ENCODE measurements around the gene IGF2. TPM values are rescaled to one million over a fixed set of nuclear protein-coding genes. Genes with fewer than 3 reads are reported as not detected.

The IGF2 gene
- total RNA-seq, 1 experiment from 2014 or later: 14.5 TPM

DNA sequence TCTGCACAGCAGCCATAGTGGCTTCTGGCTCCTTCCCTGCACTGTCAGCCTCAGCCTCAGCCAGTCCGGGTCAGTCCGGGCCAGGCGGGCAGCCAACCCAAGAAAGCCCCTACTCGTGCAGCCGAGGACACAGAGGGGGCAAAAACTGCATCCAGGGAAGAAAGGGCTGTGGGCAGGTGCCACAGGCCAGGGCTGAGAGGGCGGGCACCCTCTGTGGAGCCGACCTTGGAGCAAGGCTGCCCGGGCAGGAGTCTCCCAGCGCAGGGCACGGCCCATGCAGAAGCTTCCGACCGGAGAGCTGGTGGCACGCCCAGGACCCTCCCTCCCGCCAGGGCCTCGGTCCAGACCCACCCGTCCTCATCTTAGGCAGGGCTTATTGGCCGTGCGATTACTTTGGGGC, 42.9 kb upstream of the IGF2 start:
- Histone ChIP-seq H3K4me1 (ENCODE audit: control insufficient read depth, insufficient read depth, low read length) (peaks cover 3% of the 10 kb centered on the region; the same call in 1 of the 2 replicates), H3K36me3 (ENCODE audit: control insufficient read depth, insufficient read depth, low read length) (no peaks in the 10 kb centered on the region), H3K9me3 (ENCODE audit: control insufficient read depth, insufficient read depth, low read depth, low read length) (no peaks in the 10 kb centered on the region), H3K4me3 (ENCODE audit: low read depth in 2 of 2, low read length in 2 of 2) (no peak overlapping the region), H3K27me3 (ENCODE audit: control insufficient read depth, insufficient read depth, low read length) (no peaks in the 10 kb centered on the region), H3K27ac (ENCODE audit: low read length) (no peak overlapping the region)
- ATAC-seq (no peak), DNase-seq (ENCODE audit: low read depth, low spot score) (no peak)
- POLR2A ChIA-PET: no interaction called here
- CTCF ChIA-PET: no interaction called here
- intact Hi-C loops (cut with micrococcal nuclease; ENCODE audit: unreplicated experiment) (no loop called here), in situ Hi-C loops (cut with HindIII; ENCODE audit: low pct_unique_long_range_greater_than_20kb, low sequenced_read_pairs) (no loop called here)
- no TSS peak for BruUV-seq (replicated peaks)
- TF ChIP-seq, protein P1, sequence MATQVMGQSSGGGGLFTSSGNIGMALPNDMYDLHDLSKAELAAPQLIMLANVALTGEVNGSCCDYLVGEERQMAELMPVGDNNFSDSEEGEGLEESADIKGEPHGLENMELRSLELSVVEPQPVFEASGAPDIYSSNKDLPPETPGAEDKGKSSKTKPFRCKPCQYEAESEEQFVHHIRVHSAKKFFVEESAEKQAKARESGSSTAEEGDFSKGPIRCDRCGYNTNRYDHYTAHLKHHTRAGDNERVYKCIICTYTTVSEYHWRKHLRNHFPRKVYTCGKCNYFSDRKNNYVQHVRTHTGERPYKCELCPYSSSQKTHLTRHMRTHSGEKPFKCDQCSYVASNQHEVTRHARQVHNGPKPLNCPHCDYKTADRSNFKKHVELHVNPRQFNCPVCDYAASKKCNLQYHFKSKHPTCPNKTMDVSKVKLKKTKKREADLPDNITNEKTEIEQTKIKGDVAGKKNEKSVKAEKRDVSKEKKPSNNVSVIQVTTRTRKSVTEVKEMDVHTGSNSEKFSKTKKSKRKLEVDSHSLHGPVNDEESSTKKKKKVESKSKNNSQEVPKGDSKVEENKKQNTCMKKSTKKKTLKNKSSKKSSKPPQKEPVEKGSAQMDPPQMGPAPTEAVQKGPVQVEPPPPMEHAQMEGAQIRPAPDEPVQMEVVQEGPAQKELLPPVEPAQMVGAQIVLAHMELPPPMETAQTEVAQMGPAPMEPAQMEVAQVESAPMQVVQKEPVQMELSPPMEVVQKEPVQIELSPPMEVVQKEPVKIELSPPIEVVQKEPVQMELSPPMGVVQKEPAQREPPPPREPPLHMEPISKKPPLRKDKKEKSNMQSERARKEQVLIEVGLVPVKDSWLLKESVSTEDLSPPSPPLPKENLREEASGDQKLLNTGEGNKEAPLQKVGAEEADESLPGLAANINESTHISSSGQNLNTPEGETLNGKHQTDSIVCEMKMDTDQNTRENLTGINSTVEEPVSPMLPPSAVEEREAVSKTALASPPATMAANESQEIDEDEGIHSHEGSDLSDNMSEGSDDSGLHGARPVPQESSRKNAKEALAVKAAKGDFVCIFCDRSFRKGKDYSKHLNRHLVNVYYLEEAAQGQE (IDR thresholded peaks at IDR 0.05; ENCODE audit: insufficient read depth in 1 of 2, low read depth in 2 of 2, low read length in 1 of 2): no peak
- TF ChIP-seq TCF7L2 (IDR thresholded peaks at IDR 0.05; ENCODE audit: low read depth, low read length): no peak
- TF ChIP-seq SIN3A (IDR thresholded peaks at IDR 0.05; ENCODE audit: borderline replicate concordance, insufficient read depth, low read depth, low read length): no peak
- TF ChIP-seq, protein P2, sequence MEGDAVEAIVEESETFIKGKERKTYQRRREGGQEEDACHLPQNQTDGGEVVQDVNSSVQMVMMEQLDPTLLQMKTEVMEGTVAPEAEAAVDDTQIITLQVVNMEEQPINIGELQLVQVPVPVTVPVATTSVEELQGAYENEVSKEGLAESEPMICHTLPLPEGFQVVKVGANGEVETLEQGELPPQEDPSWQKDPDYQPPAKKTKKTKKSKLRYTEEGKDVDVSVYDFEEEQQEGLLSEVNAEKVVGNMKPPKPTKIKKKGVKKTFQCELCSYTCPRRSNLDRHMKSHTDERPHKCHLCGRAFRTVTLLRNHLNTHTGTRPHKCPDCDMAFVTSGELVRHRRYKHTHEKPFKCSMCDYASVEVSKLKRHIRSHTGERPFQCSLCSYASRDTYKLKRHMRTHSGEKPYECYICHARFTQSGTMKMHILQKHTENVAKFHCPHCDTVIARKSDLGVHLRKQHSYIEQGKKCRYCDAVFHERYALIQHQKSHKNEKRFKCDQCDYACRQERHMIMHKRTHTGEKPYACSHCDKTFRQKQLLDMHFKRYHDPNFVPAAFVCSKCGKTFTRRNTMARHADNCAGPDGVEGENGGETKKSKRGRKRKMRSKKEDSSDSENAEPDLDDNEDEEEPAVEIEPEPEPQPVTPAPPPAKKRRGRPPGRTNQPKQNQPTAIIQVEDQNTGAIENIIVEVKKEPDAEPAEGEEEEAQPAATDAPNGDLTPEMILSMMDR (IDR thresholded peaks at IDR 0.05): no peak
- no peak for TF ChIP-seq POLR2AphosphoS5 (IDR thresholded peaks at IDR 0.05; ENCODE audit: low read depth, low read length)

DNA sequence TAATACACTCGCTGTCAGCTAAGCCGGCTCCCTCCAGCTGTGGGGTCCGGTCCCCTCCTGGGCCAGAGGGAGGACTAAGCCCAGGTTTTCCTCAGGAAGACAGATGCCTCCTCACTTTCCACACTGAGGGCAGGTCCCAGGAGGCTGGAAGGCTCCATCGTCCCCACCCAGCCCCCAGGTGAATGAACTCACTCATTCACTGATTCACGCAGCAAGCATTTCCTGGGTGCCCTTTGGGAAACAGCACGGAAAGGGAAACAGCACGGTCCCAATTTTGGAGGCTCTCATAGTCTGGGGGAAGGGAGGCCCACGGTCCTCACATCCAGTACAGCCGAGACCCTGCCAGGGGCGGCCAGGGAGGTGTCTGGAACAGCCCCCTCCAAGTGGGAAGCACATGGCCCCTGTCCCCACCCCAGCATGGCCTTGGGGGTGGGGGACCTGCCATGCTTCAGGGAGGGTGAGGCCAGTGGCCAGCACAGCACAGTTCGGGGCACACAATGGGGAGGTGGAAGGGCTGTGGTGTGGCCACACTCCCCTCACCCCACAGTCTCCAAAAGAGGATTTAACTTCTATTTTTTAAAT, 41.7 kb upstream of the IGF2 start:
- no peak for ATAC-seq
- no peak for DNase-seq (ENCODE audit: low read depth, low spot score)
- intact Hi-C loops (cut with micrococcal nuclease; ENCODE audit: unreplicated experiment): no loop called here
- POLR2A ChIA-PET: interaction anchor here (0.7 kb wide), 1 partner anchor 68 kb away, joined by 3 read pairs; no protein-coding TSS in a partner anchor
- CTCF ChIA-PET: no interaction called here
- Histone ChIP-seq H3K9me3 (ENCODE audit: control insufficient read depth, insufficient read depth, low read depth, low read length) (no peaks in the 10 kb centered on the region), H3K27me3 (ENCODE audit: control insufficient read depth, insufficient read depth, low read length) (no peaks in the 10 kb centered on the region), H3K4me1 (ENCODE audit: control insufficient read depth, insufficient read depth, low read length) (peaks cover 3% of the 10 kb centered on the region; the same call in 1 of the 2 replicates), H3K27ac (ENCODE audit: low read length) (no peak overlapping the region), H3K4me3 (ENCODE audit: low read depth in 2 of 2, low read length in 2 of 2) (no peak overlapping the region), H3K36me3 (ENCODE audit: control insufficient read depth, insufficient read depth, low read length) (no peaks in the 10 kb centered on the region)
- BruUV-seq (replicated peaks): no TSS peak
- TF ChIP-seq SIN3A (IDR thresholded peaks at IDR 0.05; ENCODE audit: borderline replicate concordance, insufficient read depth, low read depth, low read length) (no peak), POLR2AphosphoS5 (IDR thresholded peaks at IDR 0.05; ENCODE audit: low read depth, low read length) (no peak), TCF7L2 (IDR thresholded peaks at IDR 0.05; ENCODE audit: low read depth, low read length) (no peak)
- TF ChIP-seq, protein P1 (IDR thresholded peaks at IDR 0.05; ENCODE audit: insufficient read depth in 1 of 2, low read depth in 2 of 2, low read length in 1 of 2): no peak
- TF ChIP-seq, protein P2 (IDR thresholded peaks at IDR 0.05): no peak
- in situ Hi-C loops (cut with HindIII; ENCODE audit: low pct_unique_long_range_greater_than_20kb, low sequenced_read_pairs): no loop called here

All from Panc1 (cell line).